Neuronal stem cell (in vitro differentiated cells): ENCODE results near the gene CFAP54.

Experiments used
- DNase-seq: peaks from one replicate; pipeline ENCODE4 v3.0.0-alpha.2; 2013; ENCODE audit warnings: low spot score
- H2AFZ ChIP-seq: one replicate; pipeline ENCODE4 v1.6.1; 2013; ENCODE audit warnings: mild to moderate bottlenecking, low read length, inconsistent platforms
- H2AK5ac ChIP-seq: 2 replicates; pipeline ENCODE4 v1.6.1; 2013; ENCODE audit warnings: low read depth, mild to moderate bottlenecking, inconsistent platforms, low read length, moderate library complexity, mixed read lengths
- H2BK120ac ChIP-seq: 2 replicates; pipeline ENCODE4 v1.6.1; 2013; ENCODE audit warnings: low read depth, mild to moderate bottlenecking, inconsistent platforms, low read length, moderate library complexity, mixed read lengths
- H2BK12ac ChIP-seq: one replicate; pipeline ENCODE4 v1.6.1; 2013; ENCODE audit warnings: low read length, inconsistent platforms
- H2BK15ac ChIP-seq: 2 replicates; pipeline ENCODE4 v1.6.1; 2013; ENCODE audit warnings: mild to moderate bottlenecking, low read length, inconsistent platforms, mixed read lengths
- H2BK5ac ChIP-seq: one replicate; pipeline ENCODE4 v1.6.1; 2013; ENCODE audit warnings: inconsistent platforms, mild to moderate bottlenecking, low read length, moderate library complexity
- H3K14ac ChIP-seq: one replicate; pipeline ENCODE4 v1.6.1; 2013; ENCODE audit warnings: low read length, inconsistent platforms
- H3K18ac ChIP-seq: 2 replicates; pipeline ENCODE4 v1.6.1; 2013; ENCODE audit warnings: low read length, inconsistent platforms
- H3K23ac ChIP-seq: 2 replicates; pipeline ENCODE4 v1.6.1; 2013; ENCODE audit warnings: low read depth, mild to moderate bottlenecking, mixed read lengths, low read length, inconsistent platforms; ENCODE audit not compliant: poor library complexity
- H3K27ac ChIP-seq: replicated peaks from 3 replicates; pipeline ENCODE4 v1.5.1; 2013; ENCODE audit warnings: low read length, inconsistent platforms
- H3K27me3 ChIP-seq, 3 experiments: 2 replicates each; pipeline ENCODE4 v1.6.1; 2013; ENCODE audit warnings: low read length in 3 of 3, mild to moderate bottlenecking in 2 of 3, inconsistent platforms in 1 of 3, low read depth in 1 of 3, mixed read lengths in 1 of 3, moderate library complexity in 1 of 3; ENCODE audit not compliant: control insufficient read depth in 3 of 3, insufficient read depth in 3 of 3
- H3K36me3 ChIP-seq, 2 donors: replicated peaks in 1 of 2; 2 replicates each; pipeline ENCODE4 v1.6.1; 2013; ENCODE audit warnings: low read length in 2 of 2; ENCODE audit not compliant: control insufficient read depth in 2 of 2, insufficient read depth in 2 of 2
- H3K4ac ChIP-seq: 2 replicates; pipeline ENCODE4 v1.6.1; 2013; ENCODE audit warnings: inconsistent platforms, mild to moderate bottlenecking, low read length, moderate library complexity
- H3K4me1 ChIP-seq, 2 donors: 1 replicate in 1 of 2; 2 replicates in 1 of 2; pipeline ENCODE4 v1.6.1; 2013; ENCODE audit warnings: low read length in 2 of 2, low read depth in 1 of 2; ENCODE audit not compliant: control insufficient read depth in 2 of 2, insufficient read depth in 1 of 2
- H3K4me2 ChIP-seq: one replicate; pipeline ENCODE4 v1.6.1; 2013; ENCODE audit warnings: mild to moderate bottlenecking, low read length, inconsistent platforms; ENCODE audit not compliant: insufficient read depth, poor library complexity, severe bottlenecking
- H3K4me3 ChIP-seq, 2 donors: 2 replicates each; pipeline ENCODE4 v1.5.1; 2013; ENCODE audit warnings: low read length in 2 of 2, mild to moderate bottlenecking in 2 of 2, inconsistent platforms in 1 of 2, moderate library complexity in 1 of 2
- H3K79me1 ChIP-seq: one replicate; pipeline ENCODE4 v1.6.1; 2013; ENCODE audit warnings: low read depth, mild to moderate bottlenecking, inconsistent platforms, low read length, moderate library complexity
- H3K9ac ChIP-seq: one replicate; pipeline ENCODE4 v1.6.1; 2013; ENCODE audit warnings: mild to moderate bottlenecking, low read depth, low read length, inconsistent platforms; ENCODE audit not compliant: poor library complexity
- H3K9me3 ChIP-seq, 2 donors: replicated peaks in 1 of 2; 2 replicates each; pipeline versions ENCODE3 to v1.6.1; 2013; ENCODE audit warnings: low read length in 2 of 2, mild to moderate bottlenecking in 2 of 2, inconsistent platforms in 1 of 2, low read depth in 1 of 2, mixed read lengths in 1 of 2, moderate library complexity in 1 of 2; ENCODE audit not compliant: control insufficient read depth in 2 of 2, insufficient read depth in 1 of 2
- H4K8ac ChIP-seq: one replicate; pipeline ENCODE4 v1.6.1; 2013; ENCODE audit warnings: low read depth, mild to moderate bottlenecking, inconsistent platforms, low read length, moderate library complexity
- H4K91ac ChIP-seq: one replicate; pipeline ENCODE4 v1.6.1; 2013; ENCODE audit warnings: low read length, low read depth, mild to moderate bottlenecking, inconsistent platforms; ENCODE audit not compliant: poor library complexity
- WGBS, 2 donors: extraction: QIAGEN DNeasy Blood & Tissue Kit; methylation state at CpG; one replicate each; pipeline ENCODE4 v1.1.7; 2013; ENCODE audit warnings: missing lambda C conversion rate in 2 of 2, mixed read lengths in 1 of 2; ENCODE audit not compliant: insufficient read length in 2 of 2, insufficient replicate concordance in 1 of 2; ENCODE audit errors: extremely low coverage in 2 of 2; 5-methylcytosine and 5-hydroxymethylcytosine counted together

The CFAP54 gene

GRCh38 chr12:96710127-96710745 is 220.9 kb downstream of the CFAP54 start:
- Histone ChIP-seq H3K14ac (no peak overlapping the region), H4K8ac (no peak overlapping the region), H3K4me1 (no peaks in the 10 kb centered on the region), H3K79me1 (no peaks in the 10 kb centered on the region), H2BK5ac (no peak overlapping the region), H2AK5ac (no peak overlapping the region), H3K9me3 (no peaks in the 10 kb centered on the region), H3K27ac (no peak overlapping the region), H3K23ac (no peak overlapping the region), H3K27me3 (no peaks in the 10 kb centered on the region), H3K18ac (no peak overlapping the region), H2BK120ac (no peak overlapping the region), H3K9ac (no peak overlapping the region), H2BK15ac (no peak overlapping the region), H3K4ac (no peak overlapping the region), H2BK12ac (no peak overlapping the region), H2AFZ (no peak overlapping the region), H3K4me2 (no peak overlapping the region), H3K36me3 (no peaks in the 10 kb centered on the region), H3K4me3 (no peak overlapping the region), H4K91ac (no peak overlapping the region)
- no peak for DNase-seq
- WGBS, 2 donors = no CpG with 5 or more reads among the region's 2 CpGs

GRCh38 chr12:96711364-96711763 is 222.0 kb downstream of the CFAP54 start:
- Histone ChIP-seq H3K9me3 (no peaks in the 10 kb centered on the region), H2AFZ (no peak overlapping the region), H3K4me3 (no peak overlapping the region), H3K18ac (no peak overlapping the region), H3K23ac (no peak overlapping the region), H3K4me1 (no peaks in the 10 kb centered on the region), H2BK15ac (no peak overlapping the region), H3K36me3 (no peaks in the 10 kb centered on the region), H4K8ac (no peak overlapping the region), H2BK12ac (no peak overlapping the region), H2AK5ac (no peak overlapping the region), H3K14ac (no peak overlapping the region), H3K4ac (no peak overlapping the region), H3K9ac (no peak overlapping the region), H3K27ac (no peak overlapping the region), H4K91ac (no peak overlapping the region), H3K4me2 (no peak overlapping the region), H3K79me1 (no peaks in the 10 kb centered on the region), H2BK120ac (no peak overlapping the region), H3K27me3 (peaks cover 0 to 3% (median 0%) of the 10 kb centered on the region in 3 experiments), H2BK5ac (no peak overlapping the region)
- DNase-seq = no peak

- H3K4me2 ChIP-seq = no peak overlapping the region
- H3K14ac ChIP-seq = no peak overlapping the region
- no peak overlapping the region for H2BK5ac ChIP-seq
- H3K9me3 ChIP-seq = no peaks in the 10 kb centered on the region
- no peak overlapping the region for H2BK12ac ChIP-seq
- no peak overlapping the region for H3K18ac ChIP-seq
- no peaks in the 10 kb centered on the region for H3K36me3 ChIP-seq
- no peaks in the 10 kb centered on the region for H3K79me1 ChIP-seq
- no peak overlapping the region for H3K23ac ChIP-seq
- H3K4me1 ChIP-seq = no peaks in the 10 kb centered on the region
- no peak overlapping the region for H4K8ac ChIP-seq
- H2BK15ac ChIP-seq = no peak overlapping the region
- H3K9ac ChIP-seq = no peak overlapping the region
- H3K4ac ChIP-seq = no peak overlapping the region
- no peak overlapping the region for H2AK5ac ChIP-seq
- H3K27me3 ChIP-seq = peaks cover 0 to 3% (median 0%) of the 10 kb centered on the region in 3 experiments
- WGBS, 2 donors = no CpG with 5 or more reads among the region's 3 CpGs
- H3K27ac ChIP-seq = no peak overlapping the region
- no peak overlapping the region for H3K4me3 ChIP-seq
- no peak overlapping the region for H2AFZ ChIP-seq
- DNase-seq = no peak
- H2BK120ac ChIP-seq = no peak overlapping the region
- no peak overlapping the region for H4K91ac ChIP-seq
Observed at GRCh38 chr12:96714199-96714598, 224.8 kb downstream of the CFAP54 start.

GRCh38 chr12:96719660-96720362 is 230.4 kb downstream of the CFAP54 start:
- Histone ChIP-seq H3K4me2 (no peak overlapping the region), H2AK5ac (no peak overlapping the region), H2BK120ac (no peak overlapping the region), H2BK5ac (no peak overlapping the region), H3K23ac (no peak overlapping the region), H3K27me3 (peaks cover 0 to 3% (median 0%) of the 10 kb centered on the region in 3 experiments), H3K36me3 (no peaks in the 10 kb centered on the region), H4K91ac (no peak overlapping the region), H3K4ac (no peak overlapping the region), H3K9ac (no peak overlapping the region), H2BK15ac (no peak overlapping the region), H3K4me1 (no peaks in the 10 kb centered on the region), H3K79me1 (no peaks in the 10 kb centered on the region), H3K9me3 (no peaks in the 10 kb centered on the region), H3K14ac (no peak overlapping the region), H3K4me3 (no peak overlapping the region), H2BK12ac (no peak overlapping the region), H3K18ac (no peak overlapping the region), H2AFZ (peak overlapping the region; percentile 82), H3K27ac (no peak overlapping the region), H4K8ac (no peak overlapping the region)
- no peak for DNase-seq
- no CpG with 5 or more reads among the region's 5 CpGs for WGBS, 2 donors
